Activated T-helper 17 cell treated with anti-CD3 and anti-CD28 coated beads, Interleukin-2, amount 50 U/mL, for 72 hours (primary cell): Measurements from ENCODE around the gene CENPM. TPM values are rescaled to one million over a fixed set of nuclear protein-coding genes. Genes with fewer than 3 reads are reported as not detected.
A peak's percentile ranks its signal among the peaks of the same experiment; 100 is the strongest.

Experiments
- ATAC-seq: fragments of 150-1000 bp; cut with Tn5 transposase; replicated peaks from 2 replicates; pipeline ENCODE4 v1.10.0; 2021; ENCODE audit warnings: mild to moderate bottlenecking, moderate library complexity
- H3K27ac Mint-ChIP-seq: one replicate; pipeline ENCODE4 v1.8.0; 2022; ENCODE audit warnings: mixed read lengths
- H3K27me3 Mint-ChIP-seq: one replicate; pipeline ENCODE4 v1.8.0; 2022; ENCODE audit warnings: mixed read lengths
- H3K36me3 Mint-ChIP-seq: one replicate; pipeline ENCODE4 v1.8.0; 2022; ENCODE audit warnings: low read depth, mild to moderate bottlenecking, mixed read lengths
- H3K4me1 Mint-ChIP-seq: one replicate; pipeline ENCODE4 v1.8.0; 2022; ENCODE audit warnings: mixed read lengths
- H3K4me3 Mint-ChIP-seq: one replicate; pipeline ENCODE4 v1.8.0; 2022; ENCODE audit warnings: mild to moderate bottlenecking, mixed read lengths
- H3K9me3 Mint-ChIP-seq: one replicate; pipeline ENCODE4 v1.8.0; 2022; ENCODE audit warnings: mixed read lengths
- total RNA-seq, 2 donors: library from RNA; stranded (reverse); gene quantifications; one replicate each; pipeline ENCODE4 v1.2.3, GENCODE V29; 2022

CENPM gene
- total RNA-seq, 2 donors from 2014 or later, result 62.3 to 90.5 TPM

- no peak overlapping the region for H3K4me3 Mint-ChIP-seq
- peaks cover 11% of the 10 kb centered on the region for H3K36me3 Mint-ChIP-seq
- ATAC-seq, result no peak
- peaks cover 19% of the 10 kb centered on the region for H3K27me3 Mint-ChIP-seq
- H3K4me1 Mint-ChIP-seq, result no peaks in the 10 kb centered on the region
- no peaks in the 10 kb centered on the region for H3K9me3 Mint-ChIP-seq
- H3K27ac Mint-ChIP-seq, result no peak overlapping the region
These were observed 30.1 kb downstream of the CENPM start for GRCh38 chr22:41916745-41917358.

- Mint-ChIP-seq H3K27me3 (peaks cover 24% of the 10 kb centered on the region), H3K4me3 (peak overlapping the region; percentile 42)
These were observed 31.0 kb downstream of the CENPM start for GRCh38 chr22:41915786-41916493.

GRCh38 chr22:41915035-41915785 is 31.7 kb downstream of the CENPM start, which contains the start of gene SHISA8:
Gene SHISA8, minus strand, starts transcription at chr22:41915074. Its CDS starts 407 bp downstream, at chr22:41914667.
- no peaks in the 10 kb centered on the region for H3K9me3 Mint-ChIP-seq
- no peak within 1 kb of the TSS for H3K27ac Mint-ChIP-seq
- H3K27me3 Mint-ChIP-seq, result peaks cover 24% of the 10 kb centered on the region
- ATAC-seq, result peak; percentile 57
- H3K36me3 Mint-ChIP-seq, result peaks cover 17% of the 10 kb centered on the region
- peak within 1 kb of the TSS; percentile 42 for H3K4me3 Mint-ChIP-seq
- H3K4me1 Mint-ChIP-seq, result no peaks in the 10 kb centered on the region

More at GRCh38 chr22:41915786-41916493, 31.0 kb downstream of the CENPM start:
- H3K27ac Mint-ChIP-seq, result no peak overlapping the region
- no peaks in the 10 kb centered on the region for H3K9me3 Mint-ChIP-seq
- ATAC-seq, result no peak
- peaks cover 17% of the 10 kb centered on the region for H3K36me3 Mint-ChIP-seq
- no peaks in the 10 kb centered on the region for H3K4me1 Mint-ChIP-seq

GRCh38 chr22:41914611-41915034 is 32.3 kb downstream of the CENPM start:
- H3K36me3 Mint-ChIP-seq, result peaks cover 17% of the 10 kb centered on the region
- no peaks in the 10 kb centered on the region for H3K9me3 Mint-ChIP-seq
- peaks cover 24% of the 10 kb centered on the region for H3K27me3 Mint-ChIP-seq
- no peak overlapping the region for H3K4me3 Mint-ChIP-seq
- no peaks in the 10 kb centered on the region for H3K4me1 Mint-ChIP-seq
- ATAC-seq, result peak; percentile 13
- no peak overlapping the region for H3K27ac Mint-ChIP-seq

GRCh38 chr22:41913842-41914534 is 33.0 kb downstream of the CENPM start:
- H3K9me3 Mint-ChIP-seq, result no peaks in the 10 kb centered on the region
- H3K27ac Mint-ChIP-seq, result no peak overlapping the region
- H3K4me3 Mint-ChIP-seq, result peak overlapping the region; percentile 50
- peaks cover 17% of the 10 kb centered on the region for H3K36me3 Mint-ChIP-seq
- no peak for ATAC-seq
- peaks cover 27% of the 10 kb centered on the region for H3K27me3 Mint-ChIP-seq
- peaks cover 5% of the 10 kb centered on the region for H3K4me1 Mint-ChIP-seq

GRCh38 chr22:41913040-41913719 is 33.8 kb downstream of the CENPM start:
- Mint-ChIP-seq H3K27ac (no peak overlapping the region), H3K4me3 (peak overlapping the region; percentile 50), H3K27me3 (peaks cover 27% of the 10 kb centered on the region)

GRCh38 chr22:41912338-41913039 is 34.5 kb downstream of the CENPM start:
- no peak for ATAC-seq
- no peak overlapping the region for H3K27ac Mint-ChIP-seq
- peaks cover 17% of the 10 kb centered on the region for H3K36me3 Mint-ChIP-seq
- peaks cover 5% of the 10 kb centered on the region for H3K4me1 Mint-ChIP-seq
- peaks cover 27% of the 10 kb centered on the region for H3K27me3 Mint-ChIP-seq
- H3K4me3 Mint-ChIP-seq, result peak overlapping the region; percentile 50
- H3K9me3 Mint-ChIP-seq, result no peaks in the 10 kb centered on the region

More at GRCh38 chr22:41913040-41913719, 33.8 kb downstream of the CENPM start:
- Mint-ChIP-seq H3K36me3 (peaks cover 17% of the 10 kb centered on the region), H3K4me1 (peaks cover 5% of the 10 kb centered on the region), H3K9me3 (no peaks in the 10 kb centered on the region)
- ATAC-seq, result no peak

GRCh38 chr22:41911001-41911611 is 35.8 kb downstream of the CENPM start:
- H3K4me3 Mint-ChIP-seq, result peak overlapping the region; percentile 50
- peaks cover 18% of the 10 kb centered on the region for H3K36me3 Mint-ChIP-seq
- H3K27ac Mint-ChIP-seq, result no peak overlapping the region
- no peak for ATAC-seq
- H3K27me3 Mint-ChIP-seq, result peaks cover 24% of the 10 kb centered on the region
- no peaks in the 10 kb centered on the region for H3K9me3 Mint-ChIP-seq
- peaks cover 5% of the 10 kb centered on the region for H3K4me1 Mint-ChIP-seq

GRCh38 chr22:41910050-41911000 is 36.6 kb downstream of the CENPM start:
- H3K36me3 Mint-ChIP-seq, result peaks cover 25% of the 10 kb centered on the region
- no peak overlapping the region for H3K27ac Mint-ChIP-seq
- no peak overlapping the region for H3K4me3 Mint-ChIP-seq
- H3K27me3 Mint-ChIP-seq, result peaks cover 22% of the 10 kb centered on the region
- H3K4me1 Mint-ChIP-seq, result peaks cover 5% of the 10 kb centered on the region
- H3K9me3 Mint-ChIP-seq, result no peaks in the 10 kb centered on the region
- ATAC-seq, result peak; percentile 11

- Mint-ChIP-seq H3K4me3 (peak overlapping the region; percentile 39), H3K36me3 (peaks cover 26% of the 10 kb centered on the region), H3K9me3 (no peaks in the 10 kb centered on the region), H3K27ac (peak overlapping the region; percentile 62), H3K27me3 (peaks cover 22% of the 10 kb centered on the region), H3K4me1 (peaks cover 5% of the 10 kb centered on the region)
- ATAC-seq, result no peak
These were observed 37.5 kb downstream of the CENPM start for GRCh38 chr22:41909310-41910049.

- peak; percentile 15 for ATAC-seq
- Mint-ChIP-seq H3K27ac (peak overlapping the region; percentile 62), H3K4me3 (peak overlapping the region; percentile 39), H3K36me3 (peaks cover 34% of the 10 kb centered on the region), H3K27me3 (peaks cover 22% of the 10 kb centered on the region), H3K4me1 (peaks cover 5% of the 10 kb centered on the region), H3K9me3 (no peaks in the 10 kb centered on the region)
These were observed 38.3 kb downstream of the CENPM start for GRCh38 chr22:41908411-41909309.
